DMS79 (cell line): Measurements from ENCODE around the gene CYBA.
A peak's percentile ranks its signal among the peaks of the same experiment; 100 is the strongest.
"Not testable (repeated sequence)": the region's sequence is repeated elsewhere in the genome, so short reads cannot be mapped to it uniquely, and the experiment has no call there.

Experiments used
- DNase-seq: peaks from one replicate; lab custom pipeline; 2025; lab: John Stamatoyannopoulos, UW

CYBA gene

GRCh38 chr16:88613911-88614817, 36.7 kb downstream of the CYBA start:
- DNase-seq = no peak

- DNase-seq = no peak
These were observed 37.6 kb downstream of the CYBA start for GRCh38 chr16:88613293-88613692.

- no peak for DNase-seq
These were observed 39.7 kb downstream of the CYBA start for GRCh38 chr16:88610909-88611812.

- no peak for DNase-seq
These were observed 40.8 kb downstream of the CYBA start for GRCh38 chr16:88610080-88610479.

- DNase-seq = not testable (repeated sequence)
These were observed 41.4 kb downstream of the CYBA start for GRCh38 chr16:88609426-88609825.

- DNase-seq = no peak
These were observed 42.8 kb downstream of the CYBA start for GRCh38 chr16:88608076-88608475.

GRCh38 chr16:88606148-88606757, 44.6 kb downstream of the CYBA start:
- DNase-seq = no peak

- no peak for DNase-seq
These were observed 45.4 kb downstream of the CYBA start for GRCh38 chr16:88605186-88606147.

GRCh38 chr16:88602091-88602490, 48.8 kb downstream of the CYBA start:
- peak; percentile 86 for DNase-seq

GRCh38 chr16:88601313-88602036, 49.4 kb downstream of the CYBA start:
- DNase-seq = peak; percentile 62

GRCh38 chr16:88600539-88600896, 50.3 kb downstream of the CYBA start:
- DNase-seq = no peak

- DNase-seq = peak; percentile 40
These were observed 50.9 kb downstream of the CYBA start for GRCh38 chr16:88599825-88600538.

- no peak for DNase-seq
These were observed 51.6 kb downstream of the CYBA start for GRCh38 chr16:88599092-88599733.

GRCh38 chr16:88597856-88598491, 52.9 kb downstream of the CYBA start:
- DNase-seq = peak; percentile 10

- no peak for DNase-seq
These were observed 54.4 kb downstream of the CYBA start for GRCh38 chr16:88596483-88596882.

GRCh38 chr16:88595921-88596320, 54.9 kb downstream of the CYBA start:
- DNase-seq = no peak

GRCh38 chr16:88595101-88595500, 55.8 kb downstream of the CYBA start:
- DNase-seq = no peak

GRCh38 chr16:88593910-88594309, 56.9 kb downstream of the CYBA start:
- no peak for DNase-seq

GRCh38 chr16:88593489-88593888, 57.4 kb downstream of the CYBA start:
- DNase-seq = no peak
